GM19468 (cell line): ENCODE measurements around the gene TP73.

Experiments
- ATAC-seq: cut with Tn5 transposase; IDR thresholded peaks from one replicate; pipeline ENCODE4 v1.9.1; 2021; ENCODE audit warnings: mild to moderate bottlenecking, moderate library complexity, moderate number of reproducible peaks; ENCODE audit not compliant: unreplicated experiment; ENCODE audit errors: extremely low read depth

The TP73 gene

DNA sequence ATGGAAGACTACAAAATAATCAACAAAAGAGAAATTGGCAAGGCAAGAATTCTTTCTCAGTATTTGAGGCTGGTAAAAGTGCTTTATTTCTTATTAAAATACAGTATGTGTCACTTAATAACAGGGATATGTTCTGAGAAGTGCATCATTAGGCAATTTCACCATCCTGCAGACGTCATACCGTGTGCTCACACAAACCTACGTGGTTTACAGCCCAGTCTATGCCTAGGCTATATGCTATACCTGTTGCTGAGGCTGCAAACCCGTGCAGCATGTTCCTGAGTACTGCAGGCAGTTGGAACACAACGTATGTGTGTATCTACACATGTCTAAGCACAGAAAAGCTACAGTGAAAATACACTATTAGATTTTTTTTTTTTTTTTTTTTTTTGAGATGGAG is 97.2 kb downstream of the TP73 start:
- ATAC-seq = no peak

DNA sequence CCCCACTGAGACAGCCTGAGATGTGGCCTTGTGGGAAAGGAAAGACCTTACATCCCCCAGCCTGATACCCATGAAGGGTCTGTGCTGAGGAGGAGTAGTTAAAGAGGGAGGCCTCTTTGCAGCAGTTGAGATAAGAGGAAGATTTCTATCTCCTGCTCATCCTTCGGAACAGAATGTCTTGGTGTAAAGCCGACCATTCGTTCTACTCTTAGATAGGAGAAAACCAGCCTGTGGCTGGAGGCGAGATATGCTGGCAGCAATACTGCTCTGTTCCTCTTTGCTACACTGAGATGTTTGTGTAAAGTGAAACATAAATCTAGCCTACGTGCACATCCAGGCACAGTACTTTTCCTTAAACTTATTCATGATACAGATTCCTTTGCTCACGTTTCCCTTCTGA is 98.4 kb downstream of the TP73 start:
- no peak for ATAC-seq

DNA sequence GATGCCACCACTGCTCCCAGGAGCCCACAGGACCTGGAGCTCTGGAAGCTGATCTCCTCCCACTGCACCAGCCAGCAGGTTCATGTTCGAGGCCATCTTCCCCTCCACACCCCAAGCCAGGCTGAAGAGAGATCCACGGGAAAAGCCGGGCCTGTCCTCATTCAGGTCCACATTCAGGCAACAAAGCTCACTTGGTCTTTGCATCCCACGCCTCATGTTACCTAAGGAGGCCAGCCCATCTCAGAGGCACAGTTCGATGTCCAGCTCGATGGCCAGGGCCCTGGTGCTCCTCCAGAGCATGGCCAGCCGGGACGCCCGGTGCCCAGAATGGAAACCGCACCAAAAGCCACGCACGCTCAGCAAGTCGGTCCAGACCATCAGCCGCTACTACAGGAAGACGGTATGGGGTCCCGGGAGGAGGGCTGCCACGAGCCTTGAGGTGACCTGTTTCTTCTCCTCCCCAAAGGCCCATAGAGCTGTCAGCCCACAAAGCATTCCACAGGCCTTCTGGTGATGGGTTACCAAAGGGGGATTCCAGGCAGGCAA is 100.2 kb downstream of the TP73 start, which contains the start of gene CCDC27:
TSS of gene CCDC27 (plus strand) at position 51 of the 546 bp plus-strand sequence. CDS start at position 83, 32 bp downstream.
- ATAC-seq = no peak

DNA sequence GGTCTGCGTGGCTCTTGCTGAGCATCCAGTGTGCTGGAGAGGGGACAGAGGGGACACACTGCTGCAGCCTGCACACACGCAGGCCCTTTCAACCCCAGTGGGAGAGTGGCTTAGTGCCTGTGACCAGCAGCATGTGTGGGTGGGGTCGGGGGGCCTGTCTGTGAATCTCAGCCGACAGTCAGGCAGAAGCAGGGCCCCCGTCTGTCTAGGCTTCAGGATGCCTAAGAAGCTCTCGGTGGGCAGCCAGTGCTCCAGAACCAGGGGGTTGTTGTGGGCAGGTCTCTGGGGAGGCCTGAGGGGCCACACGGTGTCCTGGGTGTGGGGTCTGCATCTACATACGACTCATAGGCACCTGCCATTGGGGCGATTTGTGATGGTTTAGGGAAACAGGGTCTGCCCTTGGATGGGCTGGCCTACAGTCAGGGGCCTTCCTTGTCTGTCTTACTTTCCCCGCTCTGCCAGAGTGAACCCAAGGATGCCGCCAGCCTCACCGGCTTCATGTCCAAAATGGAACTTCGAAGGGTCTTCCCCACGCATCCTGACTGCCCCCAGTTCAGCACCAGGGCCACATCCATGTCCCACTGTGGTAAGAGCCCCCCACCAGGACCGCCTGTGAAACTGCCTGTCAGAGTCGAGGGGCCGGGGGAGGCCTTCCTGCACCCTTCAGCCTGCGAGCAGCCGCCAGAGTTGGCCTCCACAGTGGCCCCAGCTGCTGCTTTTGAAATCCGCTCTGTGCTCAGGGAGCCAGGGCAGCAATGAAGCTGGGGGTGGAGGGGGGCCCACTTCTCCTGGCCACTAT is 101.5 kb downstream of the TP73 start:
- ATAC-seq = no peak

DNA sequence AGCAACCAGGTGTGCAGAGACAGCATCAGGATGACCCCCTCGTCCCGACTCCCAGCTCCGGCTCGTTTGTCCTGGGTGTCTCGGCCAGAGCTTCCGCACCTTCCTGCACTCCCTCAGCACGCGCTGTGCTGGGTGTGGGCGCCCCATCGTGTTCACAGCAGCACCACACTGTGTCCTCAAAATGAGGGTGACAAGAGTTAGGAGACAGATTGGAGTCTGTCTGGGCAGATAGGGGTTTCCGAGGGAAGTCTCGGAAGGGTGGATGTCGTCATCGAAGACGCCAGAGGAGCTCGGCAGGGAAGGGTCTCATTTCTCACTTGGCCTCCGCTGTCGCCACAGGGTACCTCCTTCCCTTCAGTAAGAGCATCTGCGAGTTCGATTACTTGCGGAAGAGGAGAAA is 104.1 kb downstream of the TP73 start:
- ATAC-seq = no peak

DNA sequence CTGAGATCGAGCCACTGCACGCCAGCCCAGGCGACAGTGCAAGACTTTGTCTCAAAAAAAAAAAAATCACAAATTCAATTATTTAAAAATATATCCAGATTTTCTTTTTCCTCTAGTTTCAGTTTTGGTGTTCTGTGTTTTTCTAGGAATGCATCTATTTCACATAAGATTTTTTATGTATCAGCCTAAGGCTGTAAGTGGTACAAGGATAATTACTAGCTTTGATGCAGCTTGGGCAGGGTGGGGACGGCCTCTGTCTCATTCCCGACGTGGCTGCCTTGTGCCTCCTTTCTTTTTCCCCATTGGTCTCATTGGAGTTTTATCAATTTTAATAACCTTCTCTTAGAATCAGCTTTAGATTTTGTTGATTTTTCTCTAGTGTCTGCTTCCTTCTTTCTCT is 106.8 kb downstream of the TP73 start:
- ATAC-seq = no peak

DNA sequence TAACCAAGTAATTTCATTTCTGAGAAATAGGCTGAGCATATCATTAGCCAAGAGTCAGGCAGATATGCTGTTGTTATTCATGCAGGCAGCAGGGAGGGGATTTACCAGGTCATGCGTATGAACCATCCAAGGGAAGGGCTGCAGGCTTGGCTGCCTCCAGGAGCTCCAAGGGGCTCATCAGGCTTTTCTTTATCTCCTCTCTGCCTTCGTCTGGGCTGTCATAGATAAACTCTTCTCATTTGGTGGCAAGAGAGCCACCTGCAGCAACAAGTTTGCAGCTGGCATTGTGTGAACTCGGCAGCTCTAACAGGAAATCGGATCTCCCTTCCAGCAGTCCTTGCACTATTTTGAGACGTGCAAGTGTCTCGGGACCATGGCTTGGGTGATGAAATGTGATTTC is 107.5 kb downstream of the TP73 start:
- no peak for ATAC-seq

DNA sequence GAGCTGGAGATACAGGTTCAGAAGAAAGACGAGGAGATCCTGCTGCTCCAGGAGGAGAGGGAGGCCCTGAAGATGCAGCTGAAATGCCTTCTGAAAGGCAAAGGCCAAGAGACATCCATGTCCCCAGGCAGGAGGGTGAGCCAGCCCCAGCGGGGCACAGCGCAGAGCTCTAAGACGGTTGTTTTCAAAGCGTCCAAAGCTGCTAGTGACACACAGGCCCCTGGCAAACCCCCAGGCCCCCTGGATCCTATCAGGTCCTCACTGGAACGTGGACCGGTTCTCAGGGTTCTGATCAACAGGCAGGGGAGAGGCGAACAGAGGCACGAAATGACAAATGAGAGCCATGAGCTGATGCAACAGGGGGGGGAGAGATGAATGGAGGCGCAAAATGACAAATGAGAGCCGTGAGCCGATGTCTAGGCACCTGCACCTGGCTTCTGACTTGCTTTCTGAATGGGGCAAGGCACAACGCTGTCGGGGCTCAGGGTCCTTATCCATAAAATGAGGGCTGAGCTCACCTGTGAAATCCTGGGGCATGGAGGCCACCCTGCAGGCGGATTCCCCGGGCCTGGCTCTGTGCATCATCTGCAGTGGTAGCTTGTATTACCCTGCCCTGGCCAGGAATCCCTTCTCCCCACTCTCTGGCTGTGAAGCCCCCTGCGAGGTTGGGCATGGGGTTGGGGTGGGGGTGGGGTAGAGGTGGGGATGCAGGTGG is 109.1 kb downstream of the TP73 start:
- ATAC-seq = no peak

DNA sequence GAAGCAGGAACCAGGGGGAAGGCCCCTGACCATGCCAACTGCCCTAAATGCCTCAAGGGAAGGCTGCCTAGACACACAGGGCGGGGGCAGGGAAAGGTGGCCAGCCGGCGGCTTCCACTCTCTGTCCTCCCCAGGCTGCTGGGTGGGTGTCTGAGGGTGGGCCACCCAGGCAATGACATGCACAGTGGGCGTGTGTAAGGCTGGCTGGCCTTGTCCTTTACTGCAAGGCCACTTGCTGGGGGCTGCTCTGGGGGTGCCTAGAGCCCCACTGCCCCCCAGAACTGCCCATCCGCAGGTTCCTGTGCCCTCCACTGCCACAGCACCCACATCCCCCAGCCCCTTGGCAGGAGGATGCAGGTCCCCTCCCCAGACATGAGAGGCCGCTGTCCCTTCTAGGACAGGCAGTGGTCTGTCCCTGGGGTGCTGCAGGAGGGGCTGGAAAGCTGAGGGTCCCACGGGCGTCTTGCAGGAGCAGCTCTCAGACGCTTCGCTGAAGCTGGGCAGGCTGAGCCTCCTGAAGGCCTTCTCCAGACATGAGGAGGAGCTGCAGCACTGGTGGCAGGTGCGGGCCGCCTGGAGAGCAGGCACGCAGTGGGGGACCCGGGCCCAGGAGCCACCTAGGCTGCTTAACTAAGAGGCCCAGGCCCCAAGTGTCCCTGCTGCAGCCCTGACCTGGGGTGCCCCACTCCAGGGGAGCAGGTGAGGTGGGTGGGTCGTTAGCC is 110.0 kb downstream of the TP73 start:
- ATAC-seq = no peak

DNA sequence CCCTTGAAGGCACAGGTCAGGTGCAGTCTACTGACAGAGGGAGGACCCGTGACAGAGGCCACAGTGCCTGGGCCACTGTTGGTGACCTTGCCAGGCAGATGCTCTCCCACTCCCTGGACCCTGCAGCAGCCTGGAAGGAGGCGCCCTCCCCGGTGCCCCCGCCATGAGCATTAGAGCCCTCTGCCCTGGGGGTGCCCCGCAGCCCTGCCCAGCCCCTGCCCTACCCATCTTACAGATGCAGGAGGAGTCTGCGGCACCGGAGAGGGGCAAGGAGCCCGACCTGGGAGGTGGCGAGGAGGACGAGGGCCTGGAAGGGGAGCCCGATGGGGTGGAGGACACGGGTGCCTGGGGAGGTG is 110.5 kb downstream of the TP73 start:
- ATAC-seq = no peak

DNA sequence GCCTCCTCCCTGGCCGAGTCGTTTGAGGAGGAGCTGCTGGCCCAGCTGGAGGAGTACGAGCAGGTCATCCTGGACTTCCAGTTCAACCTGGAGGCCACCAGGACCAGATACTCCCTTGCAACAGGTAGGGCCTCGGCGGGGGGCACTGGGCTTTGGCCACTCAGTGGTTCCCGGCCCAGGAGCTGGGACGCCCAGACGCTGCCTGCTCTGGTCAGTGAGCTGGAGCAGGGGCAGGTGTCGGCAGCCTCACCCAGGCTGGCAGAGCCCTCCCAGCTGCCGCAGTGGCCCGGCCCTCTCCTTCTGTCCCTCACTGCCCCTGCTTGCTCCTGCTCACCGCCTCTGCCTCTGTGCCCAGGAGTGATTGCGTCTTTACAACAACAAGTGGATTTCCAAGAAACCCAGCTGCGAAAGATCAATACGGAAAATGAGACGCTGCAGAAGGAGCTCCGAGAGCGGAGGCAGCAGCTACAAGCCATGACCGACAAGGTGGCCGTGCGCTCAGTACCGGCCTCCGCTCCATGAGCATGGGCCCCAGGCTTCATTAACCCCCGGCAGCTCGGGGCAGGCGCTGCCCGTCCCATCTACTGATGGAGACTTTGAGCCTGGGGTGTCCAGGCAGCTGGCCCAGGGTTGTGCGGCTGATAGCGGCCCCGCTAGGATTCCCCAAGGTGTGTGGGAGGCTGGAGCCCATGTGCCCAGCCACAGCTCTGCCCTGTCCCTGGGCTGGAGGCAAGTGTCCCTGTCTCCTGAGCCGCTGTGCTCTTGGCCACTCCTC is 111.2 kb downstream of the TP73 start:
- ATAC-seq = no peak

DNA sequence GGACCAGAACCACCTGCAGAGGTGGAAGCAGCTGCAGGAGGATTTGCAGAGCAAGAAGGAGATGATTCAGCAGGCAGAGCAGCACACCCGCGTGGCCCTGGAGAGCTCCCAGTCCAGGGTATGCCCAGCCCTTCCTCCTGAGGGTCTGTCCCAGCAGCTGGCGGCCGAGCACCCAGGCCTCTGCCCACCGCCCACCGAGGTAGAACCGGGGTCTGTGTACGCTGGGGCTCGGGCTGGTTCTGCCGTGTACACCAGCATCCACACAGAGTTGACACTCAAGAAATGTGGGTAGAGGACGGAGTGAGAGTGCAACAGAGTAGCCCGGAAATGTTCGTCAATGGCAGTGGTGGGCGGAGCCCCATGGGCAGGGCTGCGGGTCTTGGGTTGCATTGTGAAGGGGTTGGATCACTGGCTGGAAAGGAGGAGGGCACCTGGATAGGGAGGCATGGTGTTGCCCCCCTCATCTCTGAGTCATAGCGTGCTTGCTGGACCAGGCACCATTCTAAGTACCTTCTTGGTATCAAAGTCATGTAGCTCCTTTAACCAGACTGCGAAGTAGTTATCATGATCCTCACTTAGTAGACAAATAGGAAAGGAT is 115.1 kb downstream of the TP73 start:
- no peak for ATAC-seq

DNA sequence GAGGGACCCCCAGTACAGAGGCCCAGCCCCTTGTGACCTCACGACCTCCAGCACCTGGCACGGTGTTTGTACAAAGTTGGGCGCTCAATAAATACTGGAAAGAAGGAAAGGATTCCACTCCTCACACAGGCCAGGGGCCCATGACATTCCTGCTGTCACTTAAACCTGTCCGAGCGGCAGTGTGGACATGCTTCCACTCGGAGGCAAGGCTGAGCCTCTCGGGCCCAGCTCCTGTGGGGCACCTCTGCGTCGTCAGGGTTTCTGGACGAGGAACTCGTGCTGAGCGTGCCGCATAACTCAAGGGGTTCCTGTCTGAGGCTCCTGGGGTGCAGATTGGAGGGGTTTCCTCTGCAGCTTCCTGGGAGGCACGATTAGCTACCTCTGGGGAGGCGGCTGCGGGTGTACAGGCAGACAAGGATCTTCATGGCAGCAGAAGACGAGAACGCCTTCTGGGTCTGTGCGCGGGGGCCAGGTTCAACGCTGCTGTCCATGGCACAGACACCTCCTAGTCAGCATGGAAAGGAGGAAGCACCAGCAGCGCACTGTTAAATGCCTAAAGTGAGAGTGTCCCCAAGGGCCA is 116.6 kb downstream of the TP73 start:
- no peak for ATAC-seq

DNA sequence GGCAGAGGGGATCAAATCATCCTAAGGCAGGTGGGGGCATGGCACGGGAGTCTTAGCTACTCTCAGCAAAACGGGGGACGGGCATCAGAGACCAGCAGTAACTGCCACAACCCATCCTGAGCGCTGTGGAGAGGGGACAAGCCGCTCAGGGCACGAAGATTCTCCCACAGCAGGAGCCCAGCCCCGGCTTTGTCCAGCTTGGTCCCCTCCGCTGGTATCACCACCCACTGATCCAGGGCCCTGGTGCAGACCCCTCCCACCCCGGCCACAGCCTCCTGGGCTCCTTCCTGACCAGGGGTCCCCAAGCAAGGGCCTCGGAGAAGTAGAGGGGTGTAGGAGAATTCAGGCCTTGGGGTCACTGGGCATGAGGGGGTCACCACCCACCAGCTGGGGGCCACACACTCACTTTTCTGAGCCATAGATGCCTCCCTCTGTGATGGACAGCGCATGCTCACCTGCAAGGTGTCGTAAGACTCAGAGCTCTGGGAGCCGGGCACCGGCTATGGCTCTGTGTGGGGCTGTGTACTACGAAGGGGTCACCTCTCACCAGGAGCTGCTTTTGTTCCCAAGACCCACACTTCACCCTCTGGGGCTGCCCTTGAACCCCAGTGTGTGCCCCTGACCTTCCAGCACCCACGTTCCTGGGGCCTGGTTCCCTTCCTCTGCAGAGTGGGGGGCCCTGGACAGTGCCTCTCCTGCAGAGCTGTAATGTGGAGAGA is 117.9 kb downstream of the TP73 start:
- ATAC-seq = no peak

DNA sequence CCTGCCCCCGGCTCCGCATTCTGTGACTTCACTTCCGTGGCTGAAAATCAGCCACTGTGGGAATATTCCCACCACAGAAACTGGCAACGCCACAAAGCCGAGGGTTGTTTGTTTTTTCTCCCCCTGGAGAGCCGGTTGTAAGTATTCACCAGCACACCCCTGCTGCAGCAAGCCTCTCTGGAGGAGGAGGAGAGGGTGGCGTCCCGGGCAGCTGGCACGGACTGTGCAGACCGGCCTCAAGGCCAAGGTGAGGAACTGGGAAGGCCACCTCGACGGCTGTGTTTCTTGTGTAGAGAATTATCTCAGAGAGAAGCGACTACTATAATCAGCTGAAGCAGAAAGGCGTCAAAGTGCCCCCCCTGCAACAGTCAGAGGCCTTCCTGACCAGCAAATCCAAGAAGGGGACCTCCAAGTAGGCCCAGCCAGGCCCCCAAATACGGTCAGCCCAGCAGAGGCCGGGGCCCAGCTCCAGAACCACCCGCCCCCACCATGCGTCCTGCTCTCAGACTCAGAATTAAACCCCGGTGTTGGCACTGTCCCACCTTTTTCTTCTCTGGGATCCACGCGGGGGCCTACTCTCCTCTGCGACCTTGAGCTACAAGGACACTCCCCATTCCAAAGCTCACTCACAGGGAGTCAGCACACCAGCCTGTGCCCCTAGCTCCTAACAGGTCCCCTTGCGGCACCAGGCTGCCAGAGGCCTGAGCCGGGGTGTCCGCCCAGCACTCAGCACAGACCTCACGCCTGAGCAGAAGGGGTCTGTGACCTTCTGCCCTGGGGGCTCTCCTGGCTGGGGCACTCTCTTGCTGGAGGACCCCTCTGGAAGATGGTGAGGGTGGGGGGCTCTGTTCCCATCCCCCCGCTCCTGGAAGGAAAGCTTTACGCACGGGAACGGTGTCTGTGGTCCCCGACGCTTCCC is 119.1 kb downstream of the TP73 start:
- no peak for ATAC-seq

DNA sequence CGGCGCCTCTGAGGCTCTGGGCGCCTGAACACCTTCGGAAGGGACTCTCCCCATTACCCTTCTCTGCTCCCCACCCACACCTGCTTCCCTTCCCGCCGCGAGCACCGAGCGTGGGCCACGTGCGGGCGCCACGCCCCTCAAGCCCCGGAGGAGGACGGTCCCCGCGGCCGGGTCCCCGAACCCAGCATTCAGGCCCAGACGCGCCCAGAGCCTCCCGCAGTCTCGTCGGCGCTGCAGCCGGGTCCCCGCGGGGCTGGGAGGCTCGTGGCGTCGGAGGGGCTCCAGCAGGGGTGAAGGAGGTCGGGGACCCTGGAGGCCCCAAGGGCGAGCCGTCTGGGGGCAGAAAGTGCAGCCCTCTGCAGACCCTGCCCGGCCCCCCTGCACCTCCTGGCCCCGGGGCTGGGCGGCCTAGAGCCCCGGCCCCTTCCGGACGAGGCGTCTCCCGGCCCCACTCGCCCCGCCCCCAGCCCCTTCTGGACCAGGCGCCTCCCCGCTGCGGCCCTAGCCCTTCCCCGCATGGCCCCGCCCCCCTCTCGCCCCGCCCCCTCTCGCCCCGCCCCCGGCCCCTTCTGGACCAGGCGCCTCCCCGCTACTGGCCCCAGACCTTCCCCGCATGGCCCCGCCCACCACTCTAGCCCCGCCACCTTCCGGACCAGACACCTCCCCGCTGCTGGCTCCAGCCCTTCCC is 119.9 kb downstream of the TP73 start:
- no peak for ATAC-seq
